Fibroblast of skin of back (primary cell): ENCODE data around the gene EMILIN2.

Experiments used
- DNase-seq: peaks from one replicate; pipeline ENCODE4 v3.0.0-alpha.2; 2013

Gene EMILIN2

DNA sequence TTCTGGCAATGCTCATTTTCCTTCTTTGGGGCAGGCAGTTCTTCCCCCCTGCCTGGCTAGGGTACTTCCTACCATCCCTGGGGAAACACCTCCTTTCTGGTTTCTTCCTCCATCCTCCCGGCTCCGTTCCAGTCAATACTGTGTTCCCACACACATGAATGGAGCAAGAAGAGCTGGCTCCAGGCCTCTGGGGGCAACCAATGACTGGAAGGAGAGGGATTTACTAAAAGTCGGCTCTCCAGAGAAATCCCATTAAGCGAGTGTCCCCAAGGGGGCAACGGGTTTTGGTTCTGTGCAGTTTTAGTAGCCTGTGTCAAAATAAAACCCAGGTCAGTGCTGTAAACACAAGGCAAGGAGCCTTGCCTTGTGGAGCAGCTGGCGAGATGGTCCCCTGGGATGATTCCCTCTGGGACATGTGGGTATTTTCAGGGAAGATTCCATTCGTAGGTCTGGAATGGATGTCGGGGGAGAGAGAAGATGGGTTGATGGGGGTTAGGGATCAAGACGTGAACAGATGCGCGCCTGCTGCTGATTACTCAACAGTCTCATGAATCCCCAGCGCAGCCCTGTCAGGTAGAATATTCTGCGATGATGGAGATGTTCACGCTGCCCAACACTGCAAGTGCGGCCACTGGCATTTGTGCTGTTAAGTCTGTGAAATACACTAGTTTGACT lies 32.0 kb downstream of the EMILIN2 start:
- DNase-seq = peak; percentile 56

DNA sequence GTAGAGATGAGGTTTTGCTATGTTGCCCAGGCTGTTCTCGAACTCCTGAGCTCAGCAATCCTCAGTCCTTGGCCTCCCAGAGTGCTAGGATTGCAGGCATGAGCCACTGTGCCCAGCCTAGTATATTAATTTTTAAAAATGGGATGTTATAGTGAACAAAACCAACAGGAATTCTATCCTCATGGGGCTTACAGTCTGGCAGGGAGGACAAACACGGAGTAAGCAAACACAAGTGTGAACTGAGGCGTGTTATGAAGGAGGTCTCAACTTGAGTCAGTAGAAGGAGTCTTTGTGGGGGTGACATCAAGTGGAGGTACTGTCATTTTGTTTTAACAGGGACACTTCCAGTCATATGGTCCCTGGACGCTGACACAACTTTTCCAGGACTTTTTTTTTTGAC lies 33.1 kb downstream of the EMILIN2 start:
- peak; percentile 35 for DNase-seq

DNA sequence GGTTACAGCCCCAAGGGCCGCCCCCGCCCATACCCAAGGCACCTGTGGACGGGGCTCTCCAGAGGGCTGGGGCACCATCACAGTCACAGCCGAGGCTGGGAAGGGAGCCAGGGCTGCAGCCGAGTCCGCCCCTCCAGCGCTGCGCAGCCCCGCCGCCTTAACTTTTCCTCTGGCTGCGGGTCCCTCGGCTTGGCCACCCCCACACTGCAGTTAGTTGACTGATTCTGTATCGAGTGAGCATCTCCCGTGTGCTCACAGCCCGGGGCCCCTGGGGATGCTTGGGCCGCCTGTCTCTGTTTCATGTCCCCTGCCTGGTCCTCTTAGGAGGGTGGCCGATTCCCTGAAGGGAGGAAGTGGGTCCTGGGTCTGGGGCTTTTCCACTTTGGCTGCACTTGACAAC lies 33.7 kb downstream of the EMILIN2 start:
- DNase-seq = peak; percentile 46

DNA sequence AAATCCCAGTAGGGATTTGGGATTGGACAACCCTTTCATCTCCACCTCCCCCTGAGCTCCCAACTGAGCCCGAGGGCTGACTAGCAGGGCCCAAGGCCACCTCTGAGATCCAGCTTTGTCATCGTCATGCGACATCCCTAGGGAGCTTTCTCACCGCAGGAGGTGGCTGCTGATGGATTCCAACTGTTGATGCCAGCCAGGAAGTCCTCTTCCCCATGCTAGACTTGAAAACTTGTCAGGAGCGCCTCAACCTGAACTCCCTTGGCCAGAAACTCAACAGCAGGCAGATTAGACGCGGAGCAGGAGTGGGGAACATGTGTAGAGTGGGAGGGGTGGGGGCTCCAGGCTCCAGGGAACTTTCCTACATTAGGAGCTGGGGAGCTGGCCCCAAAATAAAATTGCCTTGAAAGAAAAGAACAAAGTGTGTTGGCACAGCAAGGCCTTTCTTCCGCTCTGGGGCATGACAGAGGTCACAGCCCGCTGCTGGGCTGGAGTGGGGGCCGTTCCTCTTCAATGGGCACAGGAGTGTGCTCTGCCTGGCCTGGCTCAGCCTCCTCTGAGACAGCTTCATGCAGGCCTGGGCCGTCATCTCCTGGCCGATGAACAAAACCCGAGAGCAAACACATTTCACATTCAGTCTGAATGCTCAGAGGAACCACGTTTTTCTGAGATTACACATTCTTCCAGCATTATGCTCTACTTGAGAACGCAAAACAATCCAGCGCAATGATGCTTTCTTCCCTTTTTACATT lies 34.5 kb downstream of the EMILIN2 start:
- DNase-seq = peak; percentile 98

DNA sequence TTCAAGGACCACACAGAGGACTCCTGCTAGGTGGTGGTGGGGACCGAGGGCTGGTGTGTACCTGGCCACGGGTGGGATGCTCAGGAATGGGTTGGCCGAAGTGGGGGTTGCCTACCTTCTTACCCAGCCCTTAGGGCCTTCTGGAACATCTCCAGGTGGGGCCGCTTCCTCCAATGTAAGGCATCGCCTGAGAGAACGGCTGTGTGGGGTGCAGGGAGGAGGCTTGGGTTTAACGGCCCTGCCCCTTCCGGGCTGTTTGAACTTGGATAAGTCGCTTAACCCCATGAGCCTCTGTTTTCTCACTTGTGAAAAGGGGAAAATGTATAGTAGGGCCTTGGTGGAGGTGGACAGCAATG lies 35.0 kb downstream of the EMILIN2 start:
- DNase-seq = no peak

DNA sequence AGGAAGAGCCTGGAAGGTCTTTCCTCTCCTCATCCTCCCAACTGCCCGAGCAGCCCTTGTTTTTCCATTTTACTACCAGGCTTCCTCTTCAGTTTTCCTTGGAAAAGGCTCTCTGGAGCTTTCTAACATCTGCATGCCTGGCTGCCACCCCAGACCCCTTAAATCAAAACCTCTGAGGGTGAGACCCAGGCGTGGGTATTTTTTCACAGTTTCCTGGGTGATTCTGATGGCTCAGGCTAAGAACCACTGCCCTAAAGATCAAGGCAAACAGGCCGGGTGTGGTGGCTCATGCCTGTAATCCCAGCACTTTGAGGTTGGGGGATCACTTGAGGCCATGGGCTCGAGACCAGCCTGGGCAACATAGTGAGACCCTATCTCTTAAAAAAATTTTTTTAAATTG lies 35.4 kb downstream of the EMILIN2 start:
- DNase-seq = no peak

DNA sequence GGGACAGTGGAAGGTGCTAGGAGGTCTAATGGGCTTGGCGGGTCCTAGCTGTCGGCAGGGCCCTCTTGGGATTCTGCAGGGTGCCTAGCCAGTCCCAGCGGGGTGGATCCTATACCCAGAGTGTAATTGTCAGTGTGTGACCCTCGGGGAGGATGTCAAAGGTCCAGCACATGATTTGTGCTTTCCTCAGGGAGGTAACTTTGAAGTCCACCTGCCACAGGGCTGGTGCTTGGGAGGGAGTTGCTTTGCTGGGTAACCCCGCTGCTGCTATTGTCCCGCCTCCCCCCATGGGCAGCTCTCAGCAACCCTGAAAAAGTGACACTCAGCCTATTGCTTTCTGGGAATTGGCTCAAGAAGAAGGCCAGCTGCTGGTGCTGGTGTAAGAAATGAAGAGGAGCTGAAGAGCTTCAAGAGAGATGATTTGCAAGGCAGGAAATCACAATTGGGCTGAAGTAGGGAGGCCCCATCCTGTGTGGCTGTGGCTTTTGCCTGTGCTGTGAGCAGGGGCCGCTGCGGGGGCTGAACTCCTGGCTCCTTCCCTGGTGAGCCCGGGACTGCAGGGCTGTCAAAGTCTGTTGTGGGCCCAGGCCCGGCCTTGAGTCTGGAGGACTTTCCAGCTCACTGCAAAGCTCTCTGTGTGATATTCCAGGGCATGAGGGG lies 36.4 kb downstream of the EMILIN2 start:
- no peak for DNase-seq

DNA sequence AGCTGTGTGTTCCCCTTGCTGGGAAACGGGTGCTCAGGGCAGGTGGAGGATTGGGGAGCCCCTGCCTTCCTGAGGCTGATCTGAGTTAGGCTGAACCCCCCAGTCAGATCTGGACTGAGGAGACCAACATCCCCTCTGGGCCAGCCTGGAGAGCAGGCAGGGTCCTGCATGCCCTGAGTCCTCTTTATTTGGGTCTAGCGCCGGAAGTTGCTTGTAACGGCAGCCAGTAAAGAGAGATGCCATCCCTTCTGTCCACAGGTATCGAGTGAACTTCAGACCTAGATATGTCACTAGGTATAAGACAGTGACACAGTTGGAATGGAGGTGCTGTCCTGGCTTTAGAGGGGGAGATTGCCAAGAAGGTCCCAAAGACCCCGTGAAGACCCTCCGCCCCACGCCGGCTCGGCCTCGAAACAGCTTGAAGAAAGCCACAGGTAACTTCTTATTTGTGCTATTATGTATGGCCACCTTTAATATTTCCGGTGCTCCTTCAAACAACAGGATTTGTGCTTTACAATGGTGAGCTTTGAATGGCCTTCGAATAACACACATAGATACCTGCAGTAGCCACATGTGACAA lies 38.0 kb downstream of the EMILIN2 start:
- no peak for DNase-seq

DNA sequence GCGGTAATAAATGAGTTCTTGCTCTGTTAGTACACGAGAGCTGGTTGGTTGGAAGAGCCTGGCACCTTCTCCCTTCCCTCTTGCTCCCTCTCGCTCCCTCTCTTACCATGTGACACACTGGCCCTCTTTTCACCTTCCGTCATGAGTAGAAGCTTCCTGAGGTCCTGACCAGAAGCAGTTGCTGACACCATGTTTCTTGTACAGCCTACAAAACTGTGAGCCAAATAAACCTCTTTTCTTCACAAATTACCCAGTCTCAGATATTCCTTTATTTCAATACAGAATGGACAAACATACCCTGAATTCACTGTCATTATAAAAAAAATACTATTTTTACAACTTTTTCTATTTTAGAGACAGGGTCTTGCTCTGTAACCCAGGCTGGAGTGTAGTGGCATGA lies 40.7 kb downstream of the EMILIN2 start:
- DNase-seq = no peak

DNA sequence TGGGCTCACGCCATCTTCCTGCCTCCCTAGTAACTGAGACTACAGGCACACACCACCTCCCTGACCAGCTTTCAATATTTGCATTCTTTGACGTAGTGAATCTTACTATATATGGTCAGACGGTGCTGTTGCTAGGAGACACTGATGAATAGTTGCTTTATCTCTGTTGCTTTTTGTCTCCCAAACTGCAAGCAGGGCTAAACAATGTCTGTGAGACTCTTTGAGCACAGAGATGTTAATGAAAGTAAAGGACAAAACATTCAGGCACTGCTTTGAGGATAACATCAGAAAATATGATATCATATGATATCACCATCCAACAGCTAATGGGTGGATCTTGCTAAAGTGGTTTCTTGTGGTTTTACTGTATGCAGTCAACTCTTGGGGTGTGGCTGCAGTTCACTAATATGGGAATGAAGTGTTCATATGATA lies 43.0 kb downstream of the EMILIN2 start:
- DNase-seq = peak; percentile 69

DNA sequence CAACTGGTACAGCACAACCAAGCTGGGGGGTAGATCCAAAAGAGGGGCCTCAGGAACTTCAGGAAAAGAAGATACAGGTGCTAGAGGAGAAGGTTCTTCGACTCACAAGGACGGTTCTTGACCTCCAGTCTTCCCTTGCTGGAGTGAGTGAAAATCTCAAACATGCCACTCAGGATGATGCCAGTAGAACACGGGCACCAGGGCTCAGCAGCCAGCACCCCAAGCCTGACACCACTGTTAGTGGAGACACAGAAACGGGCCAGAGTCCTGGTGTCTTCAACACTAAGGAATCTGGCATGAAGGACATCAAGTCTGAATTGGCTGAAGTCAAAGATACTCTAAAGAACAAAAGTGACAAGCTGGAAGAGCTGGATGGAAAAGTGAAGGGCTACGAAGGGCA lies 43.8 kb downstream of the EMILIN2 start:
- DNase-seq = no peak

DNA sequence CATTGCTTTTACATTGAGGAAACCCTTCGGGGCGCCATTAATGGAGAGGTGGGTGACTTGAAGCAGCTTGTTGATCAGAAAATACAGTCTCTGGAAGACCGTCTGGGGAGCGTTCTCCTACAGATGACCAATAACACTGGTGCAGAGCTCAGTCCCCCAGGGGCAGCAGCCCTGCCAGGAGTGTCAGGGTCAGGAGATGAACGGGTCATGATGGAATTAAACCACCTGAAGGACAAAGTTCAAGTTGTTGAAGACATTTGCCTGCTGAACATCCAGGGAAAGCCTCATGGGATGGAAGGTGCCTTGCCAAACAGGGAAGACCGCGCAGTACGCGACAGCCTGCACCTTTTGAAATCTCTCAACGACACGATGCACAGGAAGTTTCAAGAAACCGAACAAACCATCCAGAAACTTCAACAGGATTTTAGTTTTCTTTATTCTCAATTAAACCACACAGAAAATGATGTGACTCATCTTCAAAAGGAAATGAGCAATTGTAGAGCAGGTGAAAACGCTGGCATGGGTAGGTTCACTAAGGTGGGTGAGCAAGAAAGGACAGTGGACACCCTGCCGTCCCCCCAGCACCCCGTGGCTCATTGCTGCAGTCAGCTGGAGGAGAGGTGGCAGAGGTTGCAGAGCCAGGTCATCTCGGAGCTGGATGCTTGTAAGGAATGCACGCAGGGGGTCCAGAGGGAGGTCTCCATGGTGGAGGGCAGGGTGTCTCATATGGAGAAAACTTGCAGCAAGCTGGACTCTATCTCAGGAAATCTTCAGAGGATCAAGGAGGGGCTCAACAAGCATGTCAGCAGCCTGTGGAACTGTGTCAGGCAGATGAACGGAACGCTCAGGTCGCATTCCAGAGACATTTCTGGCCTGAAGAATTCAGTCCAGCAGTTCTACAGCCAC lies 45.0 kb downstream of the EMILIN2 start:
- DNase-seq = peak; percentile 19

DNA sequence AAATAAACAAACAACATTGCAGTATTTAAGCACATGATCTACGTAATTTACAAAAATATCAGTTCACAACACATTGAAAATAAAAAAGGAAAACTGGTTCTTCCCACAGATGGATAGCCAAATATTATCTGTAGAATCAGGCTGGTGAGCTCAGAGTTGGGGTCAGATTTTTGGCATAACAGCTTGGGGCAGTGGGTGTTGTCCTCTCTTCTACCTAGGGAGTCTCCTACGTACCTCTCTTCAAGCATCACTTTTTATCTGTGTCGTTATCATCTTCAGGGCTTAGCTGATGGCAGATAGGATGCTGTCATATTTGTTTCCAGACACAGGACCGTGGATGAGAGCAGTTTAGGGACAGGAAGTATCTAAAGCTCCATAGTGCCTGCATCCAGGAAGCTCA lies 46.2 kb downstream of the EMILIN2 start:
- no peak for DNase-seq

DNA sequence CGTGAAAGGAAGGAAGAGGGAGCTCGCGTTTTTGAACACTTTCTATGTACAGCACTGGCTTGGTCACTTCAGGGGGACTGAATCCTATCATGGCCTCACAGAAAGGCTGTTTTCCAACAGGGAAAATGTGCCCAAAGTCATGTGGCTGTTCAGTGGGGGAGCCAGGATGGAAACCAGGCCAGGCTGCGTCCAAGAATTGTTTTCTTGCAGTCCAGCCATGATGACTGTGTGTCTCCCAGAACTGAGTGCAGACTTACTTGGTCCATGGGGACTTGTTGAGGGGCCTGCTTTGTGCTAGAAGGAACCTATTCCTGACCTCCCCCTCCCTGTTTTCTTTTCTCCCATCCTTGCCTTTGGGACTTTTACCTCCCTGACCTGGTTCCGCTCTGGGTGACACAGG lies 46.9 kb downstream of the EMILIN2 start:
- no peak for DNase-seq

DNA sequence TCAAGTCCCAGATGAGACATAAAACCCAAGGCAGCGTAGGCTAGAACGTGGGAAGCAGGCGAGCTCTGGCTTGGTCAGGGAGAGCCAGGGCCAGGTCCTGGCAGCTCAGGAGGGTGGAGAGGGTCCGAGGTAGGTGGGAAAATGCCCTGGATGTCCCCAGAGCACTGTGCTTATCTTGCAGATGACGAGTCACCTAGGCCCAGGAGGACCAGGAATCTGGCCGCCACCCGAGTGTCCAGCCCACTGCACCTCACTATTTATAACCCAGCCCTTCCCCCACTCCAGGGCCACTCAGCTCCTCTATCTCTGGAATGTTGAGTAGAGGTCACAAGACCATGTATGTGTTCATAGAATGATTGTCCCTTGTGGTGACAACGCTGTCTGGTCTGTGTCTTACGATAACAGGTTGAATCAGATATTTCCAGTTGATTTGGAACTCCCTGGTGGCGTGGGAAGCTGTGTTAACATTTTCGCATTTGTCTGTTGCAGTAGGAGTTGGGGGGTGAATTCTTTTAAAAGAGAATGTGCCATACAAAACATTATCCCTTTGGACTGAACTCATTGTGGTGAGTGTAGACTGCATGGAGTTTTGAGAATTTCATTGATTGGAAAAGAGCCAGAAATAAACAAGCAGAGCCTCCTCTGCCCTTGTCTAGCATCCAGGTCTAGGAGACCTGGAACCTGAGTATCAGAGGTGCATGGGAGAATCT lies 47.5 kb downstream of the EMILIN2 start:
- DNase-seq = peak; percentile 46

DNA sequence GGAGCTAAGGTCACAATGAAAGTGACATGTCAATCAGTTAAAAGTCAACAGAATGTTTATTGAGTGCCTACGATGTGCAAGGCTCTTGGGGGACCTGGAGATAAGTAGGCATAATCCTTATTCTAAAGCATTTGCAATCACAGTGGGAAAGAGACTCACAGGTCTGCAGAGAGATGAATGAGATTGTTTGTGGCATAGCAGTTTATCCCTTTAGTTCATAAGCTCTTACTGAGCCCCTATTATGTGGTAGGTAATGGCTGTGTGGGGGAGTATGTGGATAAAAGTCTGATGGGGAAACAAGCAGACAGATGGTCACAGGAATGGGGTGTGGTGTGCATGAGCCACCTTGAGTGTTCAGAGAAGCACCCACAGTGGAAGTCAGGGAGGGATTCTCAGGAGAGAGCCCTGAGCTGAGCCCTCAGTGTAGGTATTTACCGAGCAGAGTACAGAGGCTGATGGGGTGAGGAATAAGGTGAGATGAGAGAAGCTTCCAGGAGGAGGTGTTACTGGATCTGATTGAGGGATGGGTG lies 48.1 kb downstream of the EMILIN2 start:
- DNase-seq = no peak

DNA sequence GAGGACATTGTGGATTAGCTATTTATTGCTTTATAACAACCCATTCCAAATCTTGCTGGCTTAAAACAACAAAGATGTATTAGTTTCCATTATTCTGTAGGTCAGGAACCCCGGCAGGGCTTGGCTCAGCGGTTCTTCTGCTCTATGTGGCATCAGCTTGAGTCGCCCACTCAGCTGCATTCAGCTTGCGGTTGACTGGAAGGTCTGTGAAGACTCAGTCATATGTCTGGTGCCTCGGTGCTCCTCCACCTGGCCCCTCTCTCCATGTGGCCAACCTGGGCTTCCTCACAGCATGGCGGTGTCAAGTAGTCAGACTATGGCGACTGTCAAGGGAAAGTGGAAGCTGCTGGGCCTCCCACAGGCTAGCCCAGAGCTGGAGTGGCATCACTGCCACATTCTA lies 48.6 kb downstream of the EMILIN2 start:
- no peak for DNase-seq

DNA sequence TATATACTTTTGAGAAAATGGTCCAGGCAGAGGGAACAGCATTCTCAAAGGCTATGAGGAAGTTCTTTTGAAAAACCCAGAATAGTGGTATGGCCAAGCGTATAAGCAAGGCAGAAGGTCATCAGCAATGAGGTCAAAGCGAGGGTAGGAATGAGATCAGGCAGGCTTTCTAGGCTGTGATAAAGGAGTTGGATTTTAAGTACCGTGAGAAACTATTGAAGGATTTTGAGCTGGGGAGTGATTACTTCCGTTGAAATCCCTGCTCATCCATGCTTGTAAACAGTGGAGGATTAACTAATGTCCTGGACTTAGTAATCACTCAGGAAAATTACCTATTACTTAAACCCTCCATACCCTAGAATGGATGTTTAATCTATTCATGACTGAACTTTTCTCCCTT lies 50.2 kb downstream of the EMILIN2 start:
- no peak for DNase-seq

DNA sequence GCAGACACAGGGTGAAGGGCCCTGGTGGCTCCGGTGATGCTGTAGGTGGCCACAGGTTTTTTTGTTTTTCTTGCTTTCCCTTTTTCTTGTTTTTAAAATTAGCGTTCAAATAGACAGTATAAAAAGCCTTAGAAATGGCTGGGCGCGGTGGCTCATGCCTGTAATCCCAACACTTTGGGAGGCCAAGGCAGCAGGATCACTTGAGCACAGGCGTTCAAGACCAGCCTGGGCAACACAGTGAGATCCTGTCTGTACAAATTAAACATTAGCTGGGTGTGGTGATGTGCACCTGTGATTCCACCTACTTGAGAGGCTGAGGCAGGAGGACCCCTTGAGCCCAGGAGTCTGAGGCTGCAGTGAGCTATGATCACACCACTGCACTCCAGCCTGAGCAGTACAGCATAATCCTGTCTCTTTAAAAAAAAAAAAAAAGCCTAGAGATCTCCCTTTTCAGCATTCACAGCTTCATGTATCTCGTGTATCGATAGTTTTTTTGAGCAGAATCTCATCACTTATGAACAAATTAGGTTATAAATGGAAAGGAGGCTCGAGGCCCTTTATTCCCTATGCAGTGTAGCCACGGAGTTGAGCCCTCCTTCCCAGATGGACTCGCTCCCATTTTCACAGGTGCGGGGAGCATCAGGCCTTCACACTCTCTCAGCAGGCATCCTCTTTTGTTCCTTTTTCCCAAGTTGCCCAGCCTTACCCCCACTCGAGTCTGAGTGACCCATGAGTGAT lies 50.8 kb downstream of the EMILIN2 start:
- no peak for DNase-seq

DNA sequence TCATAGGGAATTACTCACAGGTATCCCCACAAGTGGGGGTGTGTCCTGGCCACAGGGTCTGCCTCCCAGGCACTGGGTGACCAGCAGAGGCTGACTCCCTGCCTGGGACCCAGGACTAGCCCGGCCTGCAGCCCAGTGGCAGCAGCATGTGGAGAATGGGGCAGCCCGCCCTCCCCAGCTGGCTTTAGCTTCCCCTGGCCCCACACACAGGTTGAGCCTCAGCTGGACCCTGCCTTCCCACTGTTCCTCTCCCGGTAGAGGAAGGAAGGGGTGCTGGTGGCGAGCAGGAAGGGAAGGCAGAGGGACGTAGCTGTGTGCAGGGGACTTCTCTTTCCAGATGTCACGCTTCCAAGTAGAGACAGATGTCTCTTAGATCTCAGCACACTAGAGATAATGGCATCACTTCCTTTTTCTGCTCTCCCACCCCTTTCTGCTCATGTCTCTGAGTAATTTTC lies 51.4 kb downstream of the EMILIN2 start:
- DNase-seq = peak; percentile 64
